Neural crest cell (in vitro differentiated cells): ENCODE data around the gene UBE2E3. TPM values are rescaled to one million over a fixed set of nuclear protein-coding genes. Genes with fewer than 3 reads are reported as not detected.

Source experiments
- DNase-seq: peaks from one replicate; pipeline ENCODE4 v3.0.0; 2021; ENCODE audit warnings: low read depth, mixed read lengths, low spot score
- H3K27ac Mint-ChIP-seq: one replicate; pipeline ENCODE4 v1.8.0; 2021; ENCODE audit warnings: mild to moderate bottlenecking, mixed read lengths; ENCODE audit not compliant: unreplicated experiment
- H3K27me3 Mint-ChIP-seq: 2 replicates; pipeline ENCODE4 v1.8.0; 2021; ENCODE audit warnings: low read depth, mild to moderate bottlenecking, mixed read lengths
- H3K36me3 Mint-ChIP-seq: 2 replicates; pipeline ENCODE4 v1.8.0; 2021; ENCODE audit warnings: low read depth, mild to moderate bottlenecking, mixed read lengths
- H3K4me1 Mint-ChIP-seq: 2 replicates; pipeline ENCODE4 v1.8.0; 2021; ENCODE audit warnings: mixed read lengths
- H3K4me3 Mint-ChIP-seq: one replicate; pipeline ENCODE4 v1.8.0; 2021; ENCODE audit warnings: mild to moderate bottlenecking, mixed read lengths
- H3K9me3 Mint-ChIP-seq: 2 replicates; pipeline ENCODE4 v1.8.0; 2021; ENCODE audit warnings: mixed read lengths
- CTCF ChIP-seq: fragments of 200-600 bp; sonication (generic); conservative IDR thresholded peaks from 2 replicates; pipeline ENCODE4 v1.5.0; 2021; ENCODE audit warnings: antibody characterized with exemption, mild to moderate bottlenecking
- total RNA-seq: library from RNA; stranded (reverse); gene quantifications from 2 replicates; pipeline ENCODE4 v1.2.1, GENCODE V29; 2021

UBE2E3 gene
- total RNA-seq, 1 donor from 2014 or later = 228 TPM

GRCh38 chr2:181066333-181066732 lies 85.9 kb downstream of the UBE2E3 start:
- DNase-seq = no peak
- TF ChIP-seq CTCF = no peak
- Mint-ChIP-seq H3K4me3 (no peak overlapping the region), H3K27ac (no peak overlapping the region), H3K27me3 (no peaks in the 10 kb centered on the region), H3K4me1 (peaks cover 9% of the 10 kb centered on the region), H3K36me3 (peaks cover 8% of the 10 kb centered on the region), H3K9me3 (no peaks in the 10 kb centered on the region)

GRCh38 chr2:181070119-181070835 lies 89.9 kb downstream of the UBE2E3 start:
- Mint-ChIP-seq H3K4me3 (no peak overlapping the region), H3K27ac (no peak overlapping the region), H3K4me1 (peaks cover 13% of the 10 kb centered on the region), H3K27me3 (no peaks in the 10 kb centered on the region), H3K9me3 (no peaks in the 10 kb centered on the region), H3K36me3 (no peaks in the 10 kb centered on the region)
- no peak for DNase-seq
- no peak for TF ChIP-seq CTCF

- TF ChIP-seq CTCF = no peak
- Mint-ChIP-seq H3K9me3 (no peaks in the 10 kb centered on the region), H3K27me3 (no peaks in the 10 kb centered on the region), H3K36me3 (no peaks in the 10 kb centered on the region), H3K27ac (no peak overlapping the region), H3K4me1 (peaks cover 13% of the 10 kb centered on the region), H3K4me3 (no peak overlapping the region)
- no peak for DNase-seq
Observed at GRCh38 chr2:181070836-181071200, 90.4 kb downstream of the UBE2E3 start.

GRCh38 chr2:181072486-181073235 lies 92.3 kb downstream of the UBE2E3 start:
- Mint-ChIP-seq H3K36me3 (no peaks in the 10 kb centered on the region), H3K27me3 (no peaks in the 10 kb centered on the region), H3K9me3 (no peaks in the 10 kb centered on the region), H3K4me3 (no peak overlapping the region), H3K4me1 (peaks cover 13% of the 10 kb centered on the region), H3K27ac (no peak overlapping the region)
- no peak for DNase-seq
- no peak for TF ChIP-seq CTCF

- peaks cover 13% of the 10 kb centered on the region for H3K4me1 Mint-ChIP-seq
Observed at GRCh38 chr2:181073896-181074295, 93.5 kb downstream of the UBE2E3 start.

More at GRCh38 chr2:181073896-181074295, 93.5 kb downstream of the UBE2E3 start:
- H3K9me3 Mint-ChIP-seq = no peaks in the 10 kb centered on the region
- DNase-seq = no peak
- H3K4me3 Mint-ChIP-seq = no peak overlapping the region
- H3K27me3 Mint-ChIP-seq = no peaks in the 10 kb centered on the region
- H3K36me3 Mint-ChIP-seq = no peaks in the 10 kb centered on the region
- no peak overlapping the region for H3K27ac Mint-ChIP-seq
- no peak for TF ChIP-seq CTCF
